HEK293 (cell line): ENCODE measurements around the gene ATF2.

Source experiments
- CTCF ChIA-PET: fragments of 350-600 bp; formaldehyde crosslinking; extraction: SDS; loops from one replicate; lab custom pipeline; 2021; ENCODE audit warnings: antibody characterized with exemption; lab: Yijun Ruan, JAX
- POLR2A ChIA-PET: fragments of 300-600 bp; formaldehyde crosslinking; extraction: SDS; loops from one replicate; lab custom pipeline; 2020; ENCODE audit warnings: antibody characterized with exemption, inconsistent platforms; lab: Yijun Ruan, JAX
- H3K27ac ChIP-seq: fragments of 200-500 bp; sonication (Bioruptor generic); 2 replicates; pipeline ENCODE4 v1.5.1; 2014; ENCODE audit warnings: low read depth, low read length, control low read depth, inconsistent platforms; ENCODE audit errors: extremely low read depth
- H3K36me3 ChIP-seq, 2 experiments: fragments of 200-500 bp in 1 of 2; sonication (Bioruptor generic) in 1 of 2; 1 replicate in 1 of 2; 2 replicates in 1 of 2; pipeline ENCODE4 v1.5.1; 2014 to 2017; ENCODE audit warnings: inconsistent platforms in 2 of 2, low read length in 2 of 2; ENCODE audit not compliant: control insufficient read depth in 2 of 2, insufficient read depth in 1 of 2
- H3K4me1 ChIP-seq: fragments of 200-500 bp; sonication (Bioruptor generic); 2 replicates; pipeline ENCODE4 v1.5.1; 2014; ENCODE audit warnings: mild to moderate bottlenecking, low read length, inconsistent platforms; ENCODE audit not compliant: control insufficient read depth, insufficient read depth
- H3K4me3 ChIP-seq: 2 replicates; pipeline ENCODE4 v1.5.1; 2011; ENCODE audit warnings: low read depth, mild to moderate bottlenecking, control low read depth, low read length, moderate library complexity
- H3K9me3 ChIP-seq: fragments of 200-500 bp; sonication (Bioruptor generic); 2 replicates; pipeline ENCODE4 v1.5.1; 2014; ENCODE audit warnings: low read depth, low read length, inconsistent platforms; ENCODE audit not compliant: control insufficient read depth, insufficient read depth
- MEIS1 ChIP-seq: sonication (generic); formaldehyde crosslinking; IDR thresholded peaks from 2 replicates; pipeline ENCODE4 v1.8.1; 2022; ENCODE audit warnings: missing genetic modification reagents, mild to moderate bottlenecking, borderline replicate concordance
- ZBTB8A ChIP-seq: fragments of 450-650 bp; formaldehyde crosslinking; IDR thresholded peaks from 2 replicates; pipeline ENCODE4 v1.5.1; 2016; ENCODE audit warnings: missing biosample characterization, missing genetic modification characterization
- ZIC2 ChIP-seq: fragments of 450-650 bp; formaldehyde crosslinking; IDR thresholded peaks from 2 replicates; pipeline ENCODE4 v1.5.1; 2016; ENCODE audit warnings: missing biosample characterization, missing genetic modification characterization
- ZNF146 ChIP-seq: fragments of 450-650 bp; formaldehyde crosslinking; IDR thresholded peaks from 2 replicates; pipeline ENCODE4 v1.5.1; 2016; ENCODE audit warnings: missing biosample characterization, missing genetic modification characterization
- ZNF24 ChIP-seq: fragments of 450-650 bp; formaldehyde crosslinking; IDR thresholded peaks from 2 replicates; pipeline ENCODE4 v1.5.1; 2016; ENCODE audit warnings: missing biosample characterization, missing genetic modification characterization
- ZNF48 ChIP-seq: fragments of 450-650 bp; formaldehyde crosslinking; IDR thresholded peaks from 2 replicates; pipeline ENCODE4 v1.5.1; 2016; ENCODE audit warnings: missing biosample characterization, missing genetic modification characterization
- ZNF701 ChIP-seq: fragments of 450-650 bp; formaldehyde crosslinking; IDR thresholded peaks from 2 replicates; pipeline ENCODE4 v1.5.1; 2016; ENCODE audit warnings: missing biosample characterization, missing genetic modification characterization
- ZSCAN16 ChIP-seq: fragments of 450-650 bp; formaldehyde crosslinking; IDR thresholded peaks from 2 replicates; pipeline ENCODE4 v1.5.1; 2016; ENCODE audit warnings: missing biosample characterization, missing genetic modification characterization
- TF ChIP-seq, protein P1 (sequence below): fragments of 450-650 bp; IDR thresholded peaks from 2 replicates; pipeline ENCODE4 v1.5.1; 2018; ENCODE audit warnings: missing biosample characterization, missing genetic modification characterization

ATF2 gene

DNA sequence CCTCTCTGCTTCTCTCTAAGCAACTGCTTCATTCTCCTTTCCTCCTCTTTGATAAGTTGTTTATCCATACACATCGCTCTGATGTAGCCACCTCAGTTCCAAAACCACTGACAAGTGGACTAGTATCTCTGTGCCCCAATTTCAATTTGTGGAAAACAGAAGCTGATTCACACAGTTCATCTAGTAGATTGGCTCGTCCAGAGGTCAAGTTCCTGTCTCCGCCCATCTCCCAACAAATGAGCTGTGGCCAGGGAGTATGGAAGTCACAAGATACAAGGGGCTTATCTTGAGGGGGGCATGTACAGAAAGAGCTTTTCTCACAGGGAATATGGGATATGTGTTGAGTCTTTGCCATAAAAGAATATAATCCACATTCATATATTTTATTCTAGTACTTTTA lies 145.1 kb downstream of the ATF2 start:
- Histone ChIP-seq H3K36me3 (no peaks in the 10 kb centered on the region), H3K27ac (no peak overlapping the region), H3K4me1 (no peaks in the 10 kb centered on the region), H3K4me3 (no peak overlapping the region), H3K9me3 (no peaks in the 10 kb centered on the region)
- no peak for TF ChIP-seq ZSCAN16 (tag by site-specific recombination)
- TF ChIP-seq ZNF146, result no peak
- no peak for TF ChIP-seq ZNF701
- TF ChIP-seq ZNF24 (tag by site-specific recombination), result no peak
- TF ChIP-seq, protein P1, sequence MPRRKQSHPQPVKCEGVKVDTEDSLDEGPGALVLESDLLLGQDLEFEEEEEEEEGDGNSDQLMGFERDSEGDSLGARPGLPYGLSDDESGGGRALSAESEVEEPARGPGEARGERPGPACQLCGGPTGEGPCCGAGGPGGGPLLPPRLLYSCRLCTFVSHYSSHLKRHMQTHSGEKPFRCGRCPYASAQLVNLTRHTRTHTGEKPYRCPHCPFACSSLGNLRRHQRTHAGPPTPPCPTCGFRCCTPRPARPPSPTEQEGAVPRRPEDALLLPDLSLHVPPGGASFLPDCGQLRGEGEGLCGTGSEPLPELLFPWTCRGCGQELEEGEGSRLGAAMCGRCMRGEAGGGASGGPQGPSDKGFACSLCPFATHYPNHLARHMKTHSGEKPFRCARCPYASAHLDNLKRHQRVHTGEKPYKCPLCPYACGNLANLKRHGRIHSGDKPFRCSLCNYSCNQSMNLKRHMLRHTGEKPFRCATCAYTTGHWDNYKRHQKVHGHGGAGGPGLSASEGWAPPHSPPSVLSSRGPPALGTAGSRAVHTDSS (tag by site-specific recombination), result no peak
- no peak for TF ChIP-seq MEIS1 (CRISPR knock-in tag)
- no peak for TF ChIP-seq ZBTB8A (tag by site-specific recombination)
- TF ChIP-seq ZNF48 (tag by site-specific recombination), result no peak
- TF ChIP-seq ZIC2 (tag by site-specific recombination), result no peak
- POLR2A ChIA-PET, result no interaction called here
- CTCF ChIA-PET, result no interaction called here
